ENCODE measurements around the gene DYNLL1. TPM values are rescaled to one million over a fixed set of nuclear protein-coding genes. Genes with fewer than 3 reads are reported as not detected.
A peak's percentile ranks its signal among the peaks of the same experiment; 100 is the strongest.
"Not testable (repeated sequence)": the region's sequence is repeated elsewhere in the genome, so short reads cannot be mapped to it uniquely, and the experiment has no call there.

The DYNLL1 gene
- total RNA-seq, 1 experiment from 2014 or later, result 582 TPM

DNA sequence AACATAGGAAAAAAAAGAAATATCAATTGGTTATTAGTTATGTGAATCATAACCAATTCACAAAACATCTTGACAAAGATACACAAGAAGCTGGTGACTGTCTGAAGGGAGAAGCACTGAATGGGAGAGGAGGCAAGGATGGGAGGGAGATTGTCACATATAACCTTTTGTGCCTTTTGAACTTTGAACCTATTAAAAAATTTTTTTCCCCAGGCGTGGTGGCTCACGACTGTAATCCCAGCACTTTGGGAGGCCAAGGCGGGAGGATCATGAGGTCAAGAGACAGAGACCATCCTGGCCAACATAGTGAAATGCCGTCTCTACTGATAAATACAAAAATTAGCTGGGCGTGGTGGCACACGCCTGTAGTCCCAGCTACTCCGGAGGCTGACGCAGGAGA lies 12.6 kb downstream of the DYNLL1 start:
- DNase-seq (ENCODE audit: low read depth), result no peak

GRCh38 chr12:120514002-120514401 lies 18.1 kb downstream of the DYNLL1 start:
- no peak for DNase-seq (ENCODE audit: low read depth)

- DNase-seq (ENCODE audit: low read depth), result no peak
Measured at GRCh38 chr12:120515496-120515895, 19.6 kb downstream of the DYNLL1 start.

GRCh38 chr12:120519324-120519723 lies 23.4 kb downstream of the DYNLL1 start:
- DNase-seq (ENCODE audit: low read depth), result not testable (repeated sequence)

DNA sequence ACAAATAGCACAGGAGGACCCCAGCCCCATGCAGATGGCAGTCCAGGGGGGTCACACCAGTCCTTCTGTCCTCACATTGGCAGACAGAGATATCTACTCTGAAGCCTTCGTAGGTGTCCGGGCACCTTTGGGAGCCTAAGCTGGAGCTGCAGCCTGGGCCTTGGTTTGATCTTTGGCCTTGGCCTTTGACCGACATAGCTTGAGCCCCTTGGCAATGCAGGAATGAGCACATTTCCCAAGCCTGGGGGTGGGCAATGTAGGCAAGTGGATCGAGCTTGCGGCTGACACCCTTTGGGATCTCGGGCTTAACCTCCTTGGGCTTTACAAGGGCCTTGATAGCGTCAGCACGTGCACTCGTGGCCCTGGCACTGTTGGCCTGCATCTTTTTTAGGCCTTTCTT lies 26.7 kb downstream of the DYNLL1 start:
- DNase-seq (ENCODE audit: low read depth), result no peak

DNA sequence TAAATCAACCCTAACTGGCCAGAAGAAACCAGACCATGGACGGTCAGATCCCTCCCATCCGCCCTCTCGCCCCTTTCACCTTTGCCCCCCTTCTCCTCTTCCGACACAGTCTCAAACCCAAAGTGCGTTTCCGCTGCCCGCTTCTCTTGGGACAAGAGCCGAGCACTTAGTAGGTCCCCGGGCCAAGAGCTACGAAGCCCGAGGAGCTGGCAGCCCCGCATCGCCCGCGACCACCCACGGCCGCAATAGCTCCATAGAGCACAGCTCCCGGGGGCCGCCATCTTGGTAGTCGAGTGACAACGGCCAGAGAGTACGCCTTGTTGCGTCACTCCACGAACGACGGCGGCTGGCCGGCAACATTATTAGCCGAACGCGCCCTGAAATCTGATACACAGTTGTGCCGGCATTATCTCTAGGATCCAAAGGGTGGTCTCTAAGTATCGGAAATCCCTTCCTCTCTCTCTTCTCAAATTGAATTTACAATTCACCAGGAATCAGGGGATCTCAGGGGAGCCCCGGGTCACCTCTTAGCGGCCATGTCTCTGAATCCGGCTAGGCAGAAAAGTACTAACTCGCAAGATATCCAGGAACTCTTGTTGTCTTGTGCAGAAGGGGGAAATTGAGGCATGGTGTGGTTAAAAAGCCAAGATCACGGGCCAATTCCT lies 33.1 kb downstream of the DYNLL1 start, which contains the start of gene COQ5:
Gene COQ5 (minus strand): TSS at position 298 of the 665 bp plus-strand sequence. CDS start 17 bp downstream, at position 281.
- DNase-seq (ENCODE audit: low read depth), result peak; percentile 90

GRCh38 chr12:120529641-120530417 lies 33.9 kb downstream of the DYNLL1 start:
- peak; percentile 74 for DNase-seq (ENCODE audit: low read depth)

- DNase-seq (ENCODE audit: low read depth), result not testable (repeated sequence)
Measured at GRCh38 chr12:120530418-120530761, 34.5 kb downstream of the DYNLL1 start.

GRCh38 chr12:120532701-120533238 lies 36.9 kb downstream of the DYNLL1 start:
- no peak for DNase-seq (ENCODE audit: low read depth)

DNA sequence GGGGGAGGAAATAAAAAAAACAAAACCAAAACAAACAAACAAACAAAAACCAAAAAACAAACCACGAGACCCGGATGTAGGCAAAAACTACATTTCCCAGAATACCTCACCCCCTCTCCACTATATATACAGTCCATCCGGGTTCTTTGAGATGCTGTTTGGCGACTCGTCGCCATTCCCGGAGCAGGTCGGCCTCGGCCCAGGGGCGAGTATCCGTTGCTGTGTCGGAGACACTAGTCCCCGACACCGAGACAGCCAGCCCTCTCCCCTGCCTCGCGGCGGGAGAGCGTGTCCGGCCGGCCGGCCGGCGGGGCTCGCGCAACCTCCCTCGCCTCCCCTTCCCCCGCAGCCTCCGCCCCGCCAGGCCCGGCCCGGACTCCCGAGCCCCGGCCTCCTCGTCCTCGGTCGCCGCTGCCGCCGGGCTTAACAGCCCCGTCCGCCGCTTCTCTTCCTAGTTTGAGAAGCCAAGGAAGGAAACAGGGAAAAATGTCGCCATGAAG lies 38.3 kb downstream of the DYNLL1 start, which contains the start of gene RNF10:
Gene RNF10 (plus strand): TSS at position 154 of the 500 bp plus-strand sequence. CDS start 456 bp downstream, outside the sequence.
- peak; percentile 82 for DNase-seq (ENCODE audit: low read depth)

- peak; percentile 78 for DNase-seq (ENCODE audit: low read depth)
Measured at GRCh38 chr12:120534703-120535655, 39.1 kb downstream of the DYNLL1 start.

- no peak for DNase-seq (ENCODE audit: low read depth)
Measured at GRCh38 chr12:120536064-120536791, 40.3 kb downstream of the DYNLL1 start.

DNA sequence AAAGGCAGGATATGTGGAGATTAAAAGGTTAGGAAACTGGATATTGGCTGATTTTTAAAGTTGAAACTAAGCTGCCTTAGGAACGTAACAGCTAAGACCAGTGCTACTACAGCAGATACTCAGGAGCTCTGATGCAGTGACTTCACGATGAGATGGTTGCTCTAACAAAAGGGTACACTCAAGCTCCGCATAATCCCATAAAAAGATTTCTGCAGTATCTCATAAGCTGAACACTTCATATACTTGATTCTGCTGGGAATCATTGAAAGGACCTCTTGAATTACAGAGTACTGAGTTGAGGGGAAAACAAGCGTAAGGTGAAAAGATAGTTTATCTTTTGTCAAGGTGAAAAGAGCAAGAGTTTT lies 41.9 kb downstream of the DYNLL1 start:
- DNase-seq (ENCODE audit: low read depth), result no peak

GRCh38 chr12:120538281-120539156 lies 42.6 kb downstream of the DYNLL1 start:
- peak; percentile 72 for DNase-seq (ENCODE audit: low read depth)

- DNase-seq (ENCODE audit: low read depth), result no peak
Measured at GRCh38 chr12:120539303-120539702, 43.4 kb downstream of the DYNLL1 start.

DNA sequence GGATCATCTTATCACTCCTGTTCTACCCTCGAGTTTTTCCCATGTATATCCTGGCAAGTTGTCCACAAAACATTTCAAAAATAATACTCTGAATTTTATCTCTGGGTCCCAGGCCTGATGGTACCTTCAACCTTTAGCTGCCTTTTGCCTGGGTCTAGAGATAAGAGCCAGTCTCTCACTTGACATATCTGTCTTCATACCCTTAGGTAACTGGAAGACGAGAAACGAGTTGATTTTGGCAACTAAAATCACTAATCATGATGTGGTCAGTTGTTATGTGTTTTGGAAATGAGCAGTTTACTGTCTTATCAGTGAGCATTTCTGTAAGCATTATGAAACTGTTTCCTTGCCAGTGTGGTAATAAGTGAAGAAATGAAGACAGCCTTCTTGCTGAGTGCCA lies 44.5 kb downstream of the DYNLL1 start:
- DNase-seq (ENCODE audit: low read depth), result no peak

DNA sequence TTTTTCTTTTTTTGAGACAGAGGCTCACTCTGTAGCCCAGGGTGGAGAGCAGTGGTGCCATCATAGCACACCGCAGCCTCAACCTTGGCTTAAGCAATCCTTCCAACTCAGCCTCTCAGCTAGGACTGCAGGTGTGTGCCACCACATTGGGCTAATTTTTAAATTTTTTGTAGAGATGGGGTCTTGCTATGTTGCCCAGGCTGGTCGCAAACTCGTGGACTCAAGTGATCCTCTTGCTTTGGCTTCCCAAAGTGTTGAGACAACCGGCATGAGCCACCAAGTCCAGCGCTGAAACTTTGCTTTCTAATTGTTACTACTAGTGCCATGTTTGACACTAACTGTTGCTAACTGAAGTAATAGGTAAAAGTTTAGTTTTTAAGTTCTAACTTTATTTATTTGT lies 46.3 kb downstream of the DYNLL1 start:
- no peak for DNase-seq (ENCODE audit: low read depth)

DNA sequence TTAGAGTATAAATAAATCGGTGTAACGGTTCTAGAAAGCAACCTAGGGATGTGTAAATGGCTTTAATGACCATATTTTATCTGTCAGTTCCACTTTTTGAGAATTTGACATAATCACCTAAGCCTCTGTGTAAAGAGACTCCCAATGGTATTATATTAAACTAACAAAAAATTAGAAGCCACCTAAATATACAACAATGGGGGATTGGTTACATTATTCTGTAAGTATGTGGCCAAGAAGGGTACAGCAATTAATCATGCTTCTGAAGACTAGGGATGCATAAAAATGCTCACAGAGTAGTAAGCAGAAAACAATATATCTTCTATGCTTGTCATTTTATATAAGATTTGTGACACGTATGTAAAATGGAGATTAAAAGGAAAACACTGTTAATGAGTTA lies 48.8 kb downstream of the DYNLL1 start:
- no peak for DNase-seq (ENCODE audit: low read depth)

DNA sequence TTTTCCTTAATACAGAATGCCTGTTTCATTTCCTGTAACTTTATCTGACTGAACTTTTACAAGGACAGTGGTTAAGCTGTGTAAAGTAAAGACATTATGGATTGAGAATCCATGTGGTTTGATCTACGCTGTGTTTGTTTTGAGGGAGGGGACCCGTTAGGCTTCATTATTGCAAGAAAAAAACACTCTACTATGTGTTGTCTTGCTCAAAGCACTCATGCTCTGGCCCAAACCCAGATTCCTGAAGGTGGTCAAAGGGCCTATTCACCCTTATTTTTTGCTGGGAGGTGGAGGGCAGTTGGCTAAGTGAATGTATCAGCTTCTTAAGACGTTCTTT lies 50.1 kb downstream of the DYNLL1 start:
- DNase-seq (ENCODE audit: low read depth), result no peak
